OCI-LY7 (cell line): ENCODE measurements around the gene MCM6. TPM values are rescaled to one million over a fixed set of nuclear protein-coding genes. Genes with fewer than 3 reads are reported as not detected.
A peak's percentile ranks its signal among the peaks of the same experiment; 100 is the strongest.

Experiments
- BruUV-seq: library from RNA; stranded (reverse); fragments of 400-500 nt; replicated peaks from 2 replicates; lab custom pipeline; 2021; lab: Mats Ljungman, UMichigan
- CTCF ChIA-PET: fragments of 300-600 bp; sonication (Branson Sonifier 250); formaldehyde crosslinking; loops from one replicate; lab custom pipeline; 2022; ENCODE audit warnings: antibody characterized with exemption; ENCODE audit not compliant: unreplicated experiment; lab: Charles Lee
- POLR2A ChIA-PET: fragments of 300-600 bp; sonication (Branson Sonifier 250); formaldehyde crosslinking; loops from one replicate; lab custom pipeline; 2022; ENCODE audit warnings: antibody characterized with exemption; lab: Charles Lee
- DNase-seq: peaks from one replicate; pipeline ENCODE4 v3.0.0-alpha.2; 2015; ENCODE audit warnings: low spot score
- H2AFZ ChIP-seq: fragments of 200-600 bp; sonication (generic), shearing (Covaris generic); 2 replicates; pipeline ENCODE4 v1.6.1; 2014; ENCODE audit warnings: mild to moderate bottlenecking, antibody characterized with exemption, low read length, moderate library complexity
- H3K27ac ChIP-seq: fragments of 200-600 bp; sonication (generic); 2 replicates; pipeline ENCODE4 v1.5.1; 2014; ENCODE audit warnings: mixed run types, low read depth, mild to moderate bottlenecking, moderate library complexity, low read length, inconsistent platforms; ENCODE audit not compliant: poor library complexity, severe bottlenecking
- H3K36me3 ChIP-seq: fragments of 200-600 bp; sonication (generic); 2 replicates; pipeline ENCODE4 v1.6.1; 2014; ENCODE audit warnings: mild to moderate bottlenecking, antibody characterized with exemption, low read length, moderate library complexity, mixed read lengths; ENCODE audit not compliant: insufficient read depth
- H3K4me1 ChIP-seq: fragments of 200-600 bp; sonication (generic); 2 replicates; pipeline ENCODE4 v1.5.1; 2014; ENCODE audit warnings: mild to moderate bottlenecking, low read length; ENCODE audit not compliant: insufficient read depth, poor library complexity, severe bottlenecking
- H3K4me2 ChIP-seq: fragments of 200-600 bp; sonication (generic); 2 replicates; pipeline ENCODE4 v1.6.1; 2014; ENCODE audit warnings: mild to moderate bottlenecking, low read length
- H3K4me3 ChIP-seq: fragments of 200-600 bp; sonication (generic); 2 replicates; pipeline ENCODE4 v1.5.1; 2014; ENCODE audit warnings: mild to moderate bottlenecking, low read depth, low read length; ENCODE audit not compliant: poor library complexity, severe bottlenecking
- H3K79me2 ChIP-seq: fragments of 200-600 bp; sonication (generic); 2 replicates; pipeline ENCODE4 v1.6.1; 2016; ENCODE audit warnings: low read depth, mild to moderate bottlenecking, low read length, moderate library complexity, mixed read lengths; ENCODE audit not compliant: insufficient read depth
- H3K9me2 ChIP-seq: fragments of 200-600 bp; sonication (generic); 2 replicates; pipeline ENCODE4 v1.6.1; 2016; ENCODE audit warnings: mild to moderate bottlenecking, low read length, mixed read lengths; ENCODE audit not compliant: insufficient read depth
- H3K9me3 ChIP-seq: fragments of 200-600 bp; sonication (generic); 2 replicates; pipeline ENCODE4 v1.6.1; 2014; ENCODE audit warnings: mild to moderate bottlenecking, mixed run types, low read length, mixed read lengths
- H4K20me1 ChIP-seq: fragments of 200-600 bp; sonication (generic); 2 replicates; pipeline ENCODE4 v1.6.1; 2014; ENCODE audit warnings: mild to moderate bottlenecking, antibody characterized with exemption, low read length, moderate library complexity, mixed read lengths; ENCODE audit not compliant: insufficient read depth
- CTCF ChIP-seq: fragments of 200-600 bp; sonication (generic); conservative IDR thresholded peaks from 2 replicates; pipeline ENCODE4 v1.5.1; 2014; ENCODE audit warnings: mild to moderate bottlenecking, antibody characterized with exemption, low read length, moderate library complexity, mixed read lengths
- EZH2phosphoT487 ChIP-seq: fragments of 200-600 bp; sonication (generic); IDR thresholded peaks from 2 replicates; pipeline ENCODE4 v1.6.1; 2018; ENCODE audit warnings: low read depth, borderline replicate concordance, mild to moderate bottlenecking, mixed run types, antibody characterized with exemption, low read length, moderate library complexity, mixed read lengths
- intact Hi-C: fragments of 100-400 bp; cut with micrococcal nuclease; formaldehyde crosslinking; loops from one replicate; pipeline ENCODE4 v1.10.0; 2022; ENCODE audit not compliant: unreplicated experiment
- total RNA-seq, 2 experiments: library from RNA; depleted of rRNA in 1 of 2; stranded (reverse); fragments of >200 nt in 1 of 2; shearing (Covaris generic) in 1 of 2; gene quantifications; 2 replicates each; pipeline ENCODE4 v1.2.3, GENCODE V29; 2014 to 2022

The MCM6 gene
- total RNA-seq, 2 experiments from 2014 or later: 61.2 to 171 TPM

- Histone ChIP-seq H3K9me2 (no peaks in the 10 kb centered on the region), H3K4me3 (no peak overlapping the region), H3K79me2 (no peaks in the 10 kb centered on the region), H3K4me1 (peaks cover 9% of the 10 kb centered on the region), H3K36me3 (no peaks in the 10 kb centered on the region), H3K9me3 (peaks cover 26% of the 10 kb centered on the region), H3K27ac (no peak overlapping the region), H4K20me1 (no peaks in the 10 kb centered on the region), H3K4me2 (no peak overlapping the region), H2AFZ (peak overlapping the region; percentile 26)
- ChIA-PET CTCF (interaction anchor here (0.6 to 1.0 kb wide), 7 partner anchors 10 to 809 kb away, joined by 3 to 5 read pairs (median 4); no protein-coding TSS in a partner anchor), POLR2A (interaction anchor here (0.6 to 1.4 kb wide), 5 partner anchors 39 to 586 kb away, joined by 3 to 4 read pairs (median 3); partner anchors contain the start of gene LCT)
- peak; percentile 83 for DNase-seq
- TF ChIP-seq EZH2phosphoT487 (no peak), CTCF (peak; percentile 95)
- intact Hi-C loops: loop anchor here (1.0 to 5.0 kb wide), 4 partner anchors 325 to 810 kb away; no protein-coding TSS in a partner anchor
- no TSS peak for BruUV-seq
These were observed 78.6 kb downstream of the MCM6 start for GRCh38 chr2:135797497-135798274.

GRCh38 chr2:135796606-135797005 is 79.6 kb downstream of the MCM6 start:
- H3K4me1 ChIP-seq: peaks cover 9% of the 10 kb centered on the region
- no peak overlapping the region for H3K4me2 ChIP-seq
- H4K20me1 ChIP-seq: no peaks in the 10 kb centered on the region
- DNase-seq: no peak
- no peaks in the 10 kb centered on the region for H3K79me2 ChIP-seq
- POLR2A ChIA-PET: interaction anchor here (0.6 to 0.7 kb wide), 3 partner anchors 115 to 587 kb away, joined by 3 to 4 read pairs (median 3); no protein-coding TSS in a partner anchor
- TF ChIP-seq CTCF: no peak
- TF ChIP-seq EZH2phosphoT487: no peak
- no peaks in the 10 kb centered on the region for H3K9me2 ChIP-seq
- H3K27ac ChIP-seq: no peak overlapping the region
- no peak overlapping the region for H3K4me3 ChIP-seq
- CTCF ChIA-PET: interaction anchor here (0.9 to 1.0 kb wide), 2 partner anchors 11 to 808 kb away, joined by 4 read pairs; no protein-coding TSS in a partner anchor
- H2AFZ ChIP-seq: no peak overlapping the region
- intact Hi-C loops: loop anchor here (1.0 to 5.0 kb wide), 4 partner anchors 324 to 809 kb away; no protein-coding TSS in a partner anchor
- no peaks in the 10 kb centered on the region for H3K36me3 ChIP-seq
- BruUV-seq: no TSS peak
- H3K9me3 ChIP-seq: peaks cover 19% of the 10 kb centered on the region
